ENCODE data around the gene NKG7.
"Not testable (repeated sequence)": the region's sequence is repeated elsewhere in the genome, so short reads cannot be mapped to it uniquely, and the experiment has no call there.

NKG7 gene

GRCh38 chr19:51372649-51373504, at the start of gene NKG7:
TSS of gene NKG7 (minus strand) at chr19:51372654. CDS start at chr19:51372535, 119 bp downstream.
- Histone ChIP-seq H3K27me3 (ENCODE audit: control insufficient read depth, insufficient read depth, low read length) (0 out of 2 replicates have a peak, but pooled peaks cover 3% of the 10 kb centered on the region), H3K4me3 (ENCODE audit: low read depth, low read length) (no peak within 1 kb of the TSS), H3K27ac (ENCODE audit: low read depth, low read length) (no peak within 1 kb of the TSS), H3K36me3 (ENCODE audit: control insufficient read depth, insufficient read depth, low read length) (no peaks in the 10 kb centered on the region), H3K9ac (ENCODE audit: low read length) (no peak within 1 kb of the TSS), H3K4me1 (ENCODE audit: control insufficient read depth, insufficient read depth, low read length) (peaks cover 7% of the 10 kb centered on the region), H3K9me3 (ENCODE audit: control insufficient read depth, insufficient read depth, low read depth, low read length) (no peaks in the 10 kb centered on the region)

GRCh38 chr19:51422053-51422448, 49.6 kb upstream of the NKG7 start:
- Histone ChIP-seq H3K36me3 (ENCODE audit: control insufficient read depth, insufficient read depth, low read length) (no peaks in the 10 kb centered on the region), H3K27me3 (ENCODE audit: control insufficient read depth, insufficient read depth, low read length) (peaks cover 22% of the 10 kb centered on the region), H3K9ac (ENCODE audit: low read length) (no peak overlapping the region), H3K9me3 (ENCODE audit: control insufficient read depth, insufficient read depth, low read depth, low read length) (no peaks in the 10 kb centered on the region), H3K4me3 (ENCODE audit: low read depth, low read length) (peak overlapping the region; percentile 60), H3K4me1 (ENCODE audit: control insufficient read depth, insufficient read depth, low read length) (peaks cover 7% of the 10 kb centered on the region; the same call in 1 of the 2 replicates), H3K27ac (ENCODE audit: low read depth, low read length) (no peak overlapping the region)

GRCh38 chr19:51421229-51422052, 49.0 kb upstream of the NKG7 start:
- Histone ChIP-seq H3K27me3 (ENCODE audit: control insufficient read depth, insufficient read depth, low read length) (peaks cover 22% of the 10 kb centered on the region), H3K36me3 (ENCODE audit: control insufficient read depth, insufficient read depth, low read length) (no peaks in the 10 kb centered on the region), H3K4me1 (ENCODE audit: control insufficient read depth, insufficient read depth, low read length) (peaks cover 7% of the 10 kb centered on the region; the same call in 1 of the 2 replicates), H3K9ac (ENCODE audit: low read length) (no peak overlapping the region), H3K9me3 (ENCODE audit: control insufficient read depth, insufficient read depth, low read depth, low read length) (no peaks in the 10 kb centered on the region), H3K27ac (ENCODE audit: low read depth, low read length) (no peak overlapping the region), H3K4me3 (ENCODE audit: low read depth, low read length) (peak overlapping the region; percentile 60)

GRCh38 chr19:51420511-51420910, 48.1 kb upstream of the NKG7 start:
- H3K9me3 ChIP-seq (ENCODE audit: control insufficient read depth, insufficient read depth, low read depth, low read length); H3K4me1 ChIP-seq (ENCODE audit: control insufficient read depth, insufficient read depth, low read length); H3K4me3 ChIP-seq (ENCODE audit: low read depth, low read length): not testable (repeated sequence)

GRCh38 chr19:51418707-51419106, 46.3 kb upstream of the NKG7 start:
- H3K27me3 ChIP-seq (ENCODE audit: control insufficient read depth, insufficient read depth, low read length) = peaks cover 17% of the 10 kb centered on the region
- H3K36me3 ChIP-seq (ENCODE audit: control insufficient read depth, insufficient read depth, low read length) = no peaks in the 10 kb centered on the region; the same call in 1 of the 2 replicates
- no peak overlapping the region for H3K27ac ChIP-seq (ENCODE audit: low read depth, low read length)

More at GRCh38 chr19:51420511-51420910, 48.1 kb upstream of the NKG7 start:
- not testable (repeated sequence) for H3K9ac ChIP-seq (ENCODE audit: low read length); H3K36me3 ChIP-seq (ENCODE audit: control insufficient read depth, insufficient read depth, low read length); H3K27ac ChIP-seq (ENCODE audit: low read depth, low read length)
- H3K27me3 ChIP-seq (ENCODE audit: control insufficient read depth, insufficient read depth, low read length) = peaks cover 17% of the 10 kb centered on the region

GRCh38 chr19:51417810-51418157, 45.3 kb upstream of the NKG7 start:
- Histone ChIP-seq H3K9ac (ENCODE audit: low read length) (no peak overlapping the region), H3K36me3 (ENCODE audit: control insufficient read depth, insufficient read depth, low read length) (no peaks in the 10 kb centered on the region; the same call in 1 of the 2 replicates), H3K9me3 (ENCODE audit: control insufficient read depth, insufficient read depth, low read depth, low read length) (no peaks in the 10 kb centered on the region), H3K4me1 (ENCODE audit: control insufficient read depth, insufficient read depth, low read length) (peaks cover 7% of the 10 kb centered on the region; the same call in 1 of the 2 replicates), H3K27ac (ENCODE audit: low read depth, low read length) (no peak overlapping the region), H3K27me3 (ENCODE audit: control insufficient read depth, insufficient read depth, low read length) (peaks cover 17% of the 10 kb centered on the region), H3K4me3 (ENCODE audit: low read depth, low read length) (no peak overlapping the region)

More at GRCh38 chr19:51418707-51419106, 46.3 kb upstream of the NKG7 start:
- peaks cover 7% of the 10 kb centered on the region; the same call in 1 of the 2 replicates for H3K4me1 ChIP-seq (ENCODE audit: control insufficient read depth, insufficient read depth, low read length)
- no peaks in the 10 kb centered on the region for H3K9me3 ChIP-seq (ENCODE audit: control insufficient read depth, insufficient read depth, low read depth, low read length)
- no peak overlapping the region for H3K4me3 ChIP-seq (ENCODE audit: low read depth, low read length)
- no peak overlapping the region for H3K9ac ChIP-seq (ENCODE audit: low read length)

- Histone ChIP-seq H3K9ac (ENCODE audit: low read length) (no peak within 1 kb of the TSS), H3K4me3 (ENCODE audit: low read depth, low read length) (no peak within 1 kb of the TSS), H3K27ac (ENCODE audit: low read depth, low read length) (no peak within 1 kb of the TSS)
Observed at GRCh38 chr19:51417107-51417809, 44.8 kb upstream of the NKG7 start, which contains the start of gene SIGLEC10. TSS of gene SIGLEC10 (minus strand) at chr19:51417642. CDS start at chr19:51417581, 61 bp downstream.

GRCh38 chr19:51416422-51416821, 44.0 kb upstream of the NKG7 start:
- not testable (repeated sequence) for H3K9me3 ChIP-seq (ENCODE audit: control insufficient read depth, insufficient read depth, low read depth, low read length); H3K9ac ChIP-seq (ENCODE audit: low read length); H3K36me3 ChIP-seq (ENCODE audit: control insufficient read depth, insufficient read depth, low read length); H3K27ac ChIP-seq (ENCODE audit: low read depth, low read length); H3K4me3 ChIP-seq (ENCODE audit: low read depth, low read length); H3K4me1 ChIP-seq (ENCODE audit: control insufficient read depth, insufficient read depth, low read length)
- peaks cover 16% of the 10 kb centered on the region for H3K27me3 ChIP-seq (ENCODE audit: control insufficient read depth, insufficient read depth, low read length)

More at GRCh38 chr19:51417107-51417809, 44.8 kb upstream of the NKG7 start, which contains the start of gene SIGLEC10:
- H3K27me3 ChIP-seq (ENCODE audit: control insufficient read depth, insufficient read depth, low read length) = peaks cover 17% of the 10 kb centered on the region
- no peaks in the 10 kb centered on the region; the same call in 1 of the 2 replicates for H3K36me3 ChIP-seq (ENCODE audit: control insufficient read depth, insufficient read depth, low read length)
- no peaks in the 10 kb centered on the region for H3K9me3 ChIP-seq (ENCODE audit: control insufficient read depth, insufficient read depth, low read depth, low read length)
- peaks cover 7% of the 10 kb centered on the region; the same call in 1 of the 2 replicates for H3K4me1 ChIP-seq (ENCODE audit: control insufficient read depth, insufficient read depth, low read length)

GRCh38 chr19:51415187-51415586, 42.7 kb upstream of the NKG7 start:
- no peaks in the 10 kb centered on the region for H3K9me3 ChIP-seq (ENCODE audit: control insufficient read depth, insufficient read depth, low read depth, low read length)
- no peak overlapping the region for H3K9ac ChIP-seq (ENCODE audit: low read length)
- H3K4me1 ChIP-seq (ENCODE audit: control insufficient read depth, insufficient read depth, low read length) = peaks cover 3% of the 10 kb centered on the region; the same call in 1 of the 2 replicates
- peaks cover 8% of the 10 kb centered on the region; the same call in 1 of the 2 replicates for H3K27me3 ChIP-seq (ENCODE audit: control insufficient read depth, insufficient read depth, low read length)
- H3K4me3 ChIP-seq (ENCODE audit: low read depth, low read length) = no peak overlapping the region
- H3K36me3 ChIP-seq (ENCODE audit: control insufficient read depth, insufficient read depth, low read length) = no peaks in the 10 kb centered on the region; the same call in 1 of the 2 replicates
- H3K27ac ChIP-seq (ENCODE audit: low read depth, low read length) = no peak overlapping the region

GRCh38 chr19:51410950-51411748, 38.7 kb upstream of the NKG7 start:
- Histone ChIP-seq H3K9me3 (ENCODE audit: control insufficient read depth, insufficient read depth, low read depth, low read length) (peaks cover 3% of the 10 kb centered on the region; the same call in 1 of the 2 replicates), H3K4me1 (ENCODE audit: control insufficient read depth, insufficient read depth, low read length) (peaks cover 19% of the 10 kb centered on the region), H3K9ac (ENCODE audit: low read length) (no peak overlapping the region), H3K27me3 (ENCODE audit: control insufficient read depth, insufficient read depth, low read length) (no peaks in the 10 kb centered on the region), H3K27ac (ENCODE audit: low read depth, low read length) (no peak overlapping the region), H3K36me3 (ENCODE audit: control insufficient read depth, insufficient read depth, low read length) (no peaks in the 10 kb centered on the region; the same call in 1 of the 2 replicates), H3K4me3 (ENCODE audit: low read depth, low read length) (no peak overlapping the region)

Measured in HUES6 (cell line).